ENCODE measurements around the gene KDM2A. TPM values are rescaled to one million over a fixed set of nuclear protein-coding genes. Genes with fewer than 3 reads are reported as not detected.
A peak's percentile ranks its signal among the peaks of the same experiment; 100 is the strongest.

The KDM2A gene
- total and polyA plus RNA-seq, 2 donors (not counting 1 experiment from before 2014, with no cell fraction given): 132 to 229 TPM

GRCh38 chr11:67266449-67267187, 147.6 kb downstream of the KDM2A start, which contains the start of gene GRK2:
Gene GRK2, plus strand, starts transcription at chr11:67266473. Its CDS starts 227 bp downstream, at chr11:67266700.
- peak within 1 kb of the TSS; percentile 98 for H3K27ac Mint-ChIP-seq
- H3K27me3 ChIP-seq (replicated peaks in 1 of 4; ENCODE audit: control extremely low read depth in 1 of 4, control insufficient read depth in 3 of 4, insufficient read depth in 4 of 4, low read length in 3 of 4): peaks cover 0 to 7% (median 2%) of the 10 kb centered on the region in 4 experiments
- H3K4me3 ChIP-seq (ENCODE audit: control extremely low read depth in 1 of 5, extremely low read depth in 1 of 5, insufficient read depth in 1 of 5, low read depth in 2 of 5, low read length in 4 of 5): peak within 1 kb of the TSS; percentile 80 to 89 (median 87)
- H3K9ac ChIP-seq (ENCODE audit: low read length): peak within 1 kb of the TSS; percentile 95
- DNase-seq (peak; percentile 77), ATAC-seq (ENCODE audit: low read depth) (peak; percentile 35)
- peak within 1 kb of the TSS; percentile 92 for H3K4me2 ChIP-seq (replicated peaks; ENCODE audit: low read depth, low read length, poor library complexity, severe bottlenecking)
- H2AFZ ChIP-seq (ENCODE audit: insufficient read depth, low read depth, low read length, poor library complexity, severe bottlenecking): peak within 1 kb of the TSS; percentile 80
- peaks cover 48% of the 10 kb centered on the region for H4K20me1 ChIP-seq (ENCODE audit: control insufficient read depth, insufficient read depth, low read length, poor library complexity, severe bottlenecking)
- peaks cover 72% of the 10 kb centered on the region for H3K4me1 Mint-ChIP-seq
- peak within 1 kb of the TSS; percentile 98 for H3K4me3 Mint-ChIP-seq
- intact Hi-C loops (cut with micrococcal nuclease): loop anchor here (1.0 to 10.0 kb wide), 3 partner anchors 51 to 318 kb away; partner anchors contain the start of genes CDK2AP2, GSTP1 and PITPNM1
- peaks cover 65 to 68% of the 10 kb centered on the region in 2 donors for H3K4me1 ChIP-seq (ENCODE audit: control insufficient read depth in 2 of 2, insufficient read depth in 2 of 2, low read length in 2 of 2)
- H3K79me2 ChIP-seq (ENCODE audit: control insufficient read depth, insufficient read depth, low read length): peaks cover 89% of the 10 kb centered on the region
- H3K27ac ChIP-seq (ENCODE audit: low read length in 2 of 2): peak within 1 kb of the TSS; percentile 73 to 82
- peaks cover 0 to 39% of the 10 kb centered on the region in 2 experiments for H3K36me3 ChIP-seq (replicated peaks in 1 of 2; ENCODE audit: control extremely low read depth in 1 of 2, control insufficient read depth in 1 of 2, extremely low read depth in 1 of 2, insufficient read depth in 2 of 2, low read length in 1 of 2)
- WGBS (ENCODE audit: insufficient coverage): under 1% methylated on average over 103 of the region's 103 CpGs
- H3K9me3 ChIP-seq (ENCODE audit: control extremely low read depth in 1 of 3, control insufficient read depth in 2 of 3, insufficient read depth in 1 of 3, low read length in 2 of 3): no peaks in the 10 kb centered on the region
- no peak for TF ChIP-seq CTCF (IDR thresholded peaks at IDR 0.05)
- TF ChIP-seq EZH2 (IDR thresholded peaks at IDR 0.05; ENCODE audit: borderline replicate concordance, insufficient read depth, low read depth, low read length, poor library complexity, severe bottlenecking): no peak
- H3K27me3 Mint-ChIP-seq: peaks cover 6% of the 10 kb centered on the region
- POLR2A ChIA-PET: interaction anchor here (0.5 to 7.8 kb wide), 8 partner anchors 11 to 116 kb away, joined by 3 to 131 read pairs (median 24); partner anchors contain the start of genes ANKRD13D and POLD4
- CTCF ChIA-PET: interaction anchor here (0.5 to 8.9 kb wide), 13 partner anchors 11 to 121 kb away, joined by 3 to 229 read pairs (median 7); partner anchors contain the start of gene ANKRD13D
- no peaks in the 10 kb centered on the region for H3K9me3 Mint-ChIP-seq (ENCODE audit: insufficient read depth)

Data from B cell (primary cell).